ENCODE measurements around the gene GIGYF1.
A peak's percentile ranks its signal among the peaks of the same experiment; 100 is the strongest.

The GIGYF1 gene

DNA sequence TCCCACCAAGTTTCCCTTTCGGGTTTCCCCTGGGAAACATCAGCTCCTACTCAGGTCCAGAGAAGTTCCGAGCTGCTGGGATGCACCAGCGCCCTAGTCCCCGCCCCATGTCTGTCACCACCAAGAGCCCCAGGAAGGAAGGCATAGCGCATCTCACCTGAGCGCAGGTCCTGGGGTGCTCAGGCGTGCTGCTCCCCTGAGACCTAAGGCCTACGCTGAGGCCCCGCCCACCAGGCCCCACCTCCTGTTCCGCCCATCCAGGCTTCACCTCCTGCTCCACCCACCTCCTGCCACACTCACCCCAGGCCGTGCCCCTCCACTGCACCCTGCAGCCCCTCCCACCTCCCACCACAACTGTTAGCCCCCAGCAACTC is 51.5 kb downstream of the GIGYF1 start:
- H3K4me3 ChIP-seq (ENCODE audit: low read length), result no peak overlapping the region
- no peak for DNase-seq (ENCODE audit: low read depth)
- TF ChIP-seq, protein P1, sequence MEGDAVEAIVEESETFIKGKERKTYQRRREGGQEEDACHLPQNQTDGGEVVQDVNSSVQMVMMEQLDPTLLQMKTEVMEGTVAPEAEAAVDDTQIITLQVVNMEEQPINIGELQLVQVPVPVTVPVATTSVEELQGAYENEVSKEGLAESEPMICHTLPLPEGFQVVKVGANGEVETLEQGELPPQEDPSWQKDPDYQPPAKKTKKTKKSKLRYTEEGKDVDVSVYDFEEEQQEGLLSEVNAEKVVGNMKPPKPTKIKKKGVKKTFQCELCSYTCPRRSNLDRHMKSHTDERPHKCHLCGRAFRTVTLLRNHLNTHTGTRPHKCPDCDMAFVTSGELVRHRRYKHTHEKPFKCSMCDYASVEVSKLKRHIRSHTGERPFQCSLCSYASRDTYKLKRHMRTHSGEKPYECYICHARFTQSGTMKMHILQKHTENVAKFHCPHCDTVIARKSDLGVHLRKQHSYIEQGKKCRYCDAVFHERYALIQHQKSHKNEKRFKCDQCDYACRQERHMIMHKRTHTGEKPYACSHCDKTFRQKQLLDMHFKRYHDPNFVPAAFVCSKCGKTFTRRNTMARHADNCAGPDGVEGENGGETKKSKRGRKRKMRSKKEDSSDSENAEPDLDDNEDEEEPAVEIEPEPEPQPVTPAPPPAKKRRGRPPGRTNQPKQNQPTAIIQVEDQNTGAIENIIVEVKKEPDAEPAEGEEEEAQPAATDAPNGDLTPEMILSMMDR (conservative IDR thresholded peaks at IDR 0.05; ENCODE audit: low read depth, low read length), result no peak

DNA sequence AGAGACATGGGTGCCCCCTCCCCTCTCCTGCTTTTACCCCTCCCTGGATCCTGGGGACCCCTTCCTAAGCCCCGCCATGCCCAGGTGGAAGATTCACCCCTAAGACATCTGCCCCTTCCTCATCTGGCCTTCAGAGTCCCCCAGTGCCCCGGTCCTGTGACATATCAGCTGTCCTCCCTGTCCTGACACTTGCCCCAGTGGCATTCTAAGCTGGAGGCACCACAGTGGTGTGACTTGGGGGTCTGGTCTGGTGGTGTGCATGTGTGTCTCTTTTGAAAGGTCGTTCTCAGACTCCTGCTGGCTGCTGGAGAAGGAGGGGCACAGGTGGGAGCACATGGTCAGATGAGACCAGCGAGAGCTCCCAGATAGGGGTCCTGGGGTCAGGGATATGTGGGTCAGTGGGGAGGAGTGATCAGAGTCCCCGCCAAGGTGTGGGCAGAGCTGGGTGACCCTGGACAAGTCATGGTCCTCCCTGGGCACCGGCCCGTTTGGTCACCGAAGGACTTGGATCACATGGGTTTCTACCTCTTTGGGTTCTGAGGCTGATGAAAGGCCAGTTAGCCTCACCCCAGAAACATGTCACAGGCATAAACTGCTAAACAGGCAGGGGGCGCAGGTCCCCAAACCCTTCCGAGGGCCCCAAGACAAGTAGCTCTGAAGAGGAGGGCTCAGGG is 52.1 kb downstream of the GIGYF1 start:
- no peak for DNase-seq (ENCODE audit: low read depth)
- TF ChIP-seq, protein P1 (conservative IDR thresholded peaks at IDR 0.05; ENCODE audit: low read depth, low read length), result no peak
- no peak overlapping the region for H3K4me3 ChIP-seq (ENCODE audit: low read length)

DNA sequence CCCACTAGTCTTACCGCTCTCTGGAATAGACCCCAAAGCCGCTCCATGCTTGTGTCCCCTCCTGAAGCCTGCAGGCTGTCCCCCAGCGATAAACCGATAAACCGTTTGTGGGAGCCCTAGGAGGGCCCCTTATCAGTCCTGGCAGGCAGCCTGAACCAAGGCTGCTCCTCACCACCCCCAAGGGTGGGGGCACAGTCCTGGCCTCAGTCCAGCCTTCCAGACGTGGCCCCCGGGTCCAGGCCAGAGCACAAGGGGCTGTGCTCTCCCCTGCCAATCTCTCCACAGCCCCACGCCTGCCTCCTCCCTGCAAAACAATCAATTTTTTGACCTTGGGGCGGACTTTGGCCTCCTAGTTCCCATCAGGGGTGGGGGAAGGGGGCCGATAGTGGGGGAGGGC is 52.6 kb downstream of the GIGYF1 start, which contains the start of gene TFR2:
Gene TFR2, minus strand, starts transcription at position 90 of the 397 bp plus-strand sequence. Its CDS starts 43 bp downstream, at position 47.
- no peak for DNase-seq (ENCODE audit: low read depth)
- no peak within 1 kb of the TSS for H3K4me3 ChIP-seq (ENCODE audit: low read length)
- TF ChIP-seq, protein P1 (conservative IDR thresholded peaks at IDR 0.05; ENCODE audit: low read depth, low read length), result no peak

DNA sequence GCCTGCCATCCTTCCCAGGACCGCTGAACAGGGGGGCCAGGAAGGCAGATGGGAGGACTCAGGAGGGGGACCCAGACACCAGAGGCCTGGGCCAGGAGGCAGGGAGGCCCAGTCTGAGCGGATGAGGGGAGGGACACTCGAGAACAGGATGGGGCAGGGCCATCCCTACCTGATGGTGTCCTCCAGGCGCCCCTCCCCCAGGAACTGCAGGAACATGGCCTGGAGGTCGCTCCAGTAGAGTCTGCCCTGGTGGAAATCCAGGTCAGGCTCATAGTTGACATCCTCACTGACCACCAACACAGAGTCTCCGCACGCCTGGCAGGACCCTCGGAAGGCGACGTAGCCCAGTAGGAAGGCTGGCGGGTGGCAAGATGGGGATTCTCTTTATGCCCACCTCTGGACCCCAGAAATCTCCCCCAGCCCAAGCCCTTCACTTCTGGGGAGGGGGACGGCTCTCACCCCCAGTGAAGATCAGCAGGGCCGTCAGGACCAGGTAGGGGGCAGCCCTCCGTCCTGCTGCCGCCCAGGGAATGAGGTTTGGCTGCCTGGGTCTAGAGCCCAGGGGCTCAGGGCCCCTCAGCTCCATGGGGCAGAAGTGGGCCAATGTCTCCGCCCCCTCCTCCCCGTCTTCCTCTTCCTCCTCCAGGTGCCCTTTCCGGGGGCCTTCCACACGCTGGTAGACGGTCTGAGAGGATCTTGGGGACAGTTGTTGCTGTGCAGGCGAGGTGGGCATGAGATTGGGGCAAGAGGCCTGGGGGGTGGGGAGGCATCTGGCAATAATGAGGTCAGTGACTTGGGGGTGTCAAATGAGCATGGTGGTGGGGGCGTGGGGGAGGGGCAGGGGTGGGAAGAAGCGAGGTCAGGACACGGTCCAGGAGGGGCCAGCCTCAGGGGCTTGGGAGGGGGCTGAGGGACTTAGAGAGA is 53.3 kb downstream of the GIGYF1 start:
- no peak overlapping the region for H3K4me3 ChIP-seq (ENCODE audit: low read length)
- DNase-seq (ENCODE audit: low read depth), result no peak
- TF ChIP-seq, protein P1 (conservative IDR thresholded peaks at IDR 0.05; ENCODE audit: low read depth, low read length), result no peak

DNA sequence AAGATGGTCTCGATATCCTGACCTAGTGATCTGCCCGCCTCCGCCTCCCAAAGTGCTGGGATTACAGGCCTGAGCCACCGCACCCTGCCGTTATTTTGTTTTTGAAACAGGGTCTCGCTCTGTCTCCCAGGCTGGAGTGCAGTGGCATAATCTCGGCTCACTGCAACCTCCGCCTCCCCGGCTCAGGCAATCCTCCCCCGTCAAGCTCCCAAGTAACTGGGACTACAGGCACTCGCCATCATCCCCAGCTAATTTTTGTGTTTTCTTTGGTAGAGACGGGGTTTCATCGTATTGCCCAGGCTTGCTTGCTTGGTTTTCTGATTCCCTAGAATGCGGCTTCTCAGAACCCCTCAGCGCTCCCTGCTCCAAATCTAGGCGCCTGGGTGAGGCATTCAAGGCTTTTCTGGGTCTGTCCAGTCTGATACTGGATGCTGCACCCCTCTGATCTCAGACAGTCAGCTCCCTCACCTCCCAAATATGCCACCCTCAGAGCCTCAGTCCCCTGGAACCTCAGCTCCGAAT is 54.0 kb downstream of the GIGYF1 start:
- TF ChIP-seq, protein P1 (conservative IDR thresholded peaks at IDR 0.05; ENCODE audit: low read depth, low read length), result no peak
- no peak overlapping the region for H3K4me3 ChIP-seq (ENCODE audit: low read length)
- no peak for DNase-seq (ENCODE audit: low read depth)

DNA sequence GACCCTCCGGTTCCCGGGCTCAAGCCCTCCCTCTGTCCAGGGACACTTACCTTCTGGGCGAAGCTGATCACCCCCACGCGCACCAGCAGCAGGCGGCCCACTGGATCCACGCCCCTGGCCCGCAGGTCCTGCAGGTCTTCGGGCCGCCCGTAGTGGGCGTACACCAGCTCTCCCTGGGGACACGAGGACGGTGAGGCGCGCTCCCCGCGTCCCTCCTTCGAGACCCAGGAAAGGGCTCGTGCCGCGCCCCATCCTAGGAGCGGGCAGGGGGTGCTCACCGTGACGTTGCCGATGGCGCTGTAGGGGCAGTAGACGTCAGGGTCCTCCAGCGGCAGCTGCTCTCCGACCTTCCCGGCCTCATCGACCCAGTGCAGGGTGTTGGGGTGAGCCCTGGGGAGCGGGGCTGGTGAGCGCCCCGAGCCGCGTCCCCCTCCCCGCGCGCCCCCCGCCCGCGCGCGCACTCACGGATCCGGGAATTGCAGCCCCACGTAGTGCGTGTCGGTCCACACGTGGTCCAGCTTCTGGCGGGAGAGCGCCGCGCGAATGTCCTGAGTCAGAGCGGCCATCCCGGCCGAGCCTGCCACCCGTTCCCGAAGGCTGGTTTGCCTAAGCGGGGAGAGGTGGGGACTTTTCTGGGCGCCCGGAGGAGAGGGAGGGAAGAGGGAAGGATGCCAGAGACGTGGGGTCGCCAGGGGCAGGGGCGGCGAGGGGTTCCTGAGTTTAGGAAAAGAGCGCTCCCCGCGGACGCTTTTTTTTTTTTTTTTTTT is 60.9 kb downstream of the GIGYF1 start:
- TF ChIP-seq, protein P1 (conservative IDR thresholded peaks at IDR 0.05; ENCODE audit: low read depth, low read length), result peak; percentile 46
- H3K4me3 ChIP-seq (ENCODE audit: low read length), result peak overlapping the region; percentile 33
- no peak for DNase-seq (ENCODE audit: low read depth)

All from retinal pigment epithelial cell (primary cell).